GM18505 (cell line): ENCODE results near the gene HID1.

Source experiments
- ATAC-seq: cut with Tn5 transposase; IDR thresholded peaks from one replicate; pipeline ENCODE4 v1.9.1; 2021; ENCODE audit not compliant: unreplicated experiment
- POLR2A ChIP-seq: IDR thresholded peaks from 4 replicates; pipeline ENCODE4 v1.6.1; 2011; ENCODE audit warnings: borderline replicate concordance; ENCODE audit not compliant: insufficient read depth, insufficient read length; ENCODE audit errors: extremely low read depth

Gene HID1

GRCh38 chr17:74954115-74954514, 18.4 kb downstream of the HID1 start:
- no peak for ATAC-seq
- no peak for TF ChIP-seq POLR2A

- no peak for TF ChIP-seq POLR2A
- ATAC-seq: no peak
Measured at GRCh38 chr17:74953134-74953687, 19.3 kb downstream of the HID1 start.

GRCh38 chr17:74952431-74953133, 20.0 kb downstream of the HID1 start:
- TF ChIP-seq POLR2A: no peak
- no peak for ATAC-seq

- no peak for TF ChIP-seq POLR2A
- no peak for ATAC-seq
Measured at GRCh38 chr17:74951680-74952421, 20.7 kb downstream of the HID1 start.

GRCh38 chr17:74951065-74951464, 21.5 kb downstream of the HID1 start:
- TF ChIP-seq POLR2A: no peak
- no peak for ATAC-seq

GRCh38 chr17:74950207-74950606, 22.4 kb downstream of the HID1 start:
- no peak for TF ChIP-seq POLR2A
- ATAC-seq: no peak

GRCh38 chr17:74949455-74950115, 23.0 kb downstream of the HID1 start:
- no peak for ATAC-seq

GRCh38 chr17:74947041-74947754, 25.4 kb downstream of the HID1 start:
- TF ChIP-seq POLR2A: no peak
- no peak for ATAC-seq

More at GRCh38 chr17:74949455-74950115, 23.0 kb downstream of the HID1 start:
- no peak for TF ChIP-seq POLR2A

- ATAC-seq: no peak
- TF ChIP-seq POLR2A: no peak
Measured at GRCh38 chr17:74946641-74947040, 25.9 kb downstream of the HID1 start.

GRCh38 chr17:74945543-74945942, 27.0 kb downstream of the HID1 start:
- ATAC-seq: no peak

GRCh38 chr17:74943808-74944522, 28.6 kb downstream of the HID1 start:
- TF ChIP-seq POLR2A: no peak
- ATAC-seq: no peak

More at GRCh38 chr17:74945543-74945942, 27.0 kb downstream of the HID1 start:
- TF ChIP-seq POLR2A: no peak

GRCh38 chr17:74941128-74941725, 31.3 kb downstream of the HID1 start:
- TF ChIP-seq POLR2A: no peak
- ATAC-seq: no peak
